ENCODE measurements around the gene FNDC5.

Gene FNDC5

DNA sequence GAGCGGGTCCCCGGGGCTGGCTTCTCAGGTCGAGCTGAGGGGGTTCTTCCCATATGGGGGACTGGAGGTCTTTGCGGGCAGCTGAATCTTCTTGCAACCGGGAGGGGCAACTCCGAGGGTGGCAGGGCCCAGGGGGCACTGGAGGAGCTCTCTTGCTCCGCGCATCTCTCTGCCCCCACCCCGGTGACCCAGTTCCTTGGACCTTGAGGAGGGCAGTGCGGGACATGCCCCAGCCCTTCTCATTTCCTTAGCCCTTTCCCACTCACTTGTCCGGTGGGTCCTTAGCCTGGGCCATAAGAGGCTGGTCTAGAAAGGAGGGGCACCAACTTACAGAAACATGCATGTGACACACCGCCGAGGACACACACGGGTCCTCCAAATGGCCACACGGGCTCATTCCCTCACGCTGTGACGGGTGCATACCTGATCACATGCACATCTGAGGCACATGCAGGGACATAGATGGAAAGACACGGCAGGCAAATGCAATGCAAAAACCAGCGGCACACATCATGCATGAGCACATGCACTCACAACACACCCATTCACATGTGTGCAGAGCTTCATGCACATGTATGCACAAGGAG, 16.2 kb upstream of the FNDC5 start:
- in situ Hi-C loops (cut with MboI; ENCODE audit: low pct_unique_long_range_greater_than_20kb, low sequenced_read_pairs), result no loop called here
- no peak for DNase-seq

DNA sequence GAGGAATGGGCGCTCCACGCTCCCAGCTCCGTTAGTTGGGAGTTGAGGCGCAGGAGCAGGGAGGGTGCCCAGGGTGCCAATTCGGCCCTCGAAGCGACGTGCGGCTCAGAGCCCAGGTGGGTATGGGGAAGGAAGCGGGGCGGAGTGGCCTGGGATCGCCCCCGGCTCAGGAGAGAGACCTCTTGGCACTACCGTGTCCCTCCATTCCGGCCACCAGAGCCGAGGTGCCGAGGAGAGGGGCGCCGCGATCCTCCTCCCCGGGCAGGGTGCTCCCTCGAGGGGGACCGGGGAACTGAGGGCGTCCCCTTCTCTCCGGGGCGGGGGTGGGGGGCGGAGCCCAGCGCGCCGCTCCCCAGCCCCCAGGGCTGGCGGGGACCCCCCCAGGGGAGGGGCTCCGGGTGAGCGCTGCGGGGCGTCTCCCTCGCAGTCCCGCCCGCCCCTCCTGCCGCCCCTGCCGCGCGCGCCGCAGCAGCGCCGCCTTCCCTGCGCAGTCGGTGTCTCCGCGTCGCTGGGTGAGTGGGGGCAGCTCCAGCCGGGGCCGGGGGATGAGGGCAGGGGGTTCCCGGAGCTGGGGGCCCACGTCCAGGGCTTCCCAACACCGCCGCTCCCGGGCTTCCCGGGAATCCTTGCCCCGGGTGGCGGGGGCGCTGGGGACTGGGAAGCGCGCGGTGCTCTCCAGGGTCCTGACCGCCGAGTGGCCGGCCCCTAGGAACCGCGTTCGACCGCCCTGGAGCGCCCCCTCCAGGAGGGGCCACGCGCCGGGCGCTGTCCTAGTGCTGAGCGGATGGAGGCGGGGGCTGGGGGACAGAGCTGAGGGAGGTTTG, 15.5 kb upstream of the FNDC5 start, which contains the start of gene HPCA:
TSS of gene HPCA (plus strand) at position 488 of the 824 bp plus-strand sequence. CDS start 2,408 bp downstream, outside the sequence.
- in situ Hi-C loops (cut with MboI; ENCODE audit: low pct_unique_long_range_greater_than_20kb, low sequenced_read_pairs), result no loop called here
- peak; percentile 74 for DNase-seq

DNA sequence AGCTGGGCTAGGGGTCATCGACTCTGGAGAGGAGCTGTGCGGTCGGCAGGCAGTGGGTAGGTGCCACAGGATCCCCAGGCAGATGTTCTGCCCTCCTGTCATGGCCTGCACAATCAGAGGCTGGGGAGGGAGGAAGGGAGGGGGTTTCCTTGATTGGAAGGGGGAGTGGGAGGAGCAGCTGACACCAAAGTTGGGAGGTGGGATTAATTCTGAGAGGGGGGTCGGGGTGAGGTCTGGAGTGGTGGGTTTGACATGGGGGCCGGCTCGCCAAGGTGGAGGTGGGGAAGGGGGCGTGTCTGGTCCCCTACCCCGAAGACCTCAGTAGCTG, 14.9 kb upstream of the FNDC5 start:
- no peak for DNase-seq
- in situ Hi-C loops (cut with MboI; ENCODE audit: low pct_unique_long_range_greater_than_20kb, low sequenced_read_pairs), result no loop called here

DNA sequence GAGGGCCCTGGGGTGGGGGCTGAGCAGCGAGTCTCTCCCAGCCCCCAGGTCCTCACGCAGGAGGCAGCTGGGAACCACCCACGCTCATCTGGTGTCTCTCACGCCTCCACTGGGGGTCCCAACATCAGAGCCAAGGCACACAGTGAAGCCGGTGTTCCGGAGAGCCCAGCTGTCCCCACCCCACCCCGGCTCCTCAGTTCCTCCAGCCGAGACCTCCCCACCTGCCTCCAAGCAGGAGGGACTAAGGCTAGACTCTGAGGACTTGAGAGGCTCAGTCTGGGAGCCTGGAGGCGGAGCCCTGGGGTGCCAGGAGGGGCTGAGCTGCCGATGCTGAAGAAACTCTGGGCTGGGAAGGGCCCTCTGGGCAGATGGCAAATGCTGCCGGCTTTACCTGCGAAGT, 14.0 kb upstream of the FNDC5 start:
- in situ Hi-C loops (cut with MboI; ENCODE audit: low pct_unique_long_range_greater_than_20kb, low sequenced_read_pairs), result no loop called here

DNA sequence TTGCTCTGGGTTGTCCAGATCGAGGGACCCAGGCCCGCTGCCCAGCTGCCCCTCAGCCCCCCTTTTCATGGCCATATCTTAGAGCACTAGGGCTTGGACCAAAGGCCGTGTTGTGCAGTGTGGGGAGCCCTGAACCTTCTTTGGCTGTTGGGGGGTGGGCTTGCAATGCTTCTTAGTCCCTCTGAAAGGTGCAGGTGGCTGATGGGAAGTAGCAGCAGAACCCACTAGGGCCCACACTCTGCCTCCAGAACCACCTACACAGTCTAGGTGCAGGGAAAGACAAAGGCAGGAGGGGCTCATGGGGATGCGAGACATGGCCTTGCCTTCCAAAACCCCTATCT, 13.3 kb upstream of the FNDC5 start:
- DNase-seq, result no peak
- in situ Hi-C loops (cut with MboI; ENCODE audit: low pct_unique_long_range_greater_than_20kb, low sequenced_read_pairs), result no loop called here

More for the DNA sequence above, 14.0 kb upstream of the FNDC5 start:
- DNase-seq, result no peak

DNA sequence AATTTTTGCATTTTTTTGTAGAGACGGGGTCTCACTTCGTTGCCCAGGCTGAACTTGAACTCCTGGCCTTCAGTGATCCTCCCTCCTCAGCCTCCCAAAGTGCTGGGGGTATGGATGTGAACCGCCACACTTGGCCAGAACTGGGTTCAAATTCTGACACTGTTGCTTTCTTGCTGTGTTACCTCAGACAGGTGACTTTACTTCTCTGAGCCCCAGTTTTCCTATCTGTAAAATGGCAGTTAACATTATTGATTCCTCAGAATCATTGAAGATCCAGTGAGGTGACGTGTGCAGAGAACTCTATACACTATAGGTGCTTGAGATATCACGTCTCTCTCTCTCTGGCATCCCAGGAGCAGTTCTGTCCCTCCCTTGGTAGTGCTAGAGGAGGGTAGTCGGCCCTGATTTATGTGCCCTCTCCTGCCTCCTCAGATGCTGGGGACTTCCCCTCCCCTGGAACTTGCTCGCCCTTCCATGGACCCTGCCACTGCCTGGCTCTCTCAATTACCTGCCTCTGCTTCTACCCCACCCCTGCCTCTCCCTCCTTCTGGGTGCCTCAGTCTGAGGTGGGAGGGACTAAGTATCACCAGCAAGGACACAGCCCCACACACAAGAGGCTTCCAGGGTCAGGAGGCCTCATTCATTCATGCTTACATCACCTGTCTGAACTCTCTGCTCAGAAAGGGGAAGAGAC, 12.8 kb upstream of the FNDC5 start:
- in situ Hi-C loops (cut with MboI; ENCODE audit: low pct_unique_long_range_greater_than_20kb, low sequenced_read_pairs), result no loop called here
- DNase-seq, result no peak

DNA sequence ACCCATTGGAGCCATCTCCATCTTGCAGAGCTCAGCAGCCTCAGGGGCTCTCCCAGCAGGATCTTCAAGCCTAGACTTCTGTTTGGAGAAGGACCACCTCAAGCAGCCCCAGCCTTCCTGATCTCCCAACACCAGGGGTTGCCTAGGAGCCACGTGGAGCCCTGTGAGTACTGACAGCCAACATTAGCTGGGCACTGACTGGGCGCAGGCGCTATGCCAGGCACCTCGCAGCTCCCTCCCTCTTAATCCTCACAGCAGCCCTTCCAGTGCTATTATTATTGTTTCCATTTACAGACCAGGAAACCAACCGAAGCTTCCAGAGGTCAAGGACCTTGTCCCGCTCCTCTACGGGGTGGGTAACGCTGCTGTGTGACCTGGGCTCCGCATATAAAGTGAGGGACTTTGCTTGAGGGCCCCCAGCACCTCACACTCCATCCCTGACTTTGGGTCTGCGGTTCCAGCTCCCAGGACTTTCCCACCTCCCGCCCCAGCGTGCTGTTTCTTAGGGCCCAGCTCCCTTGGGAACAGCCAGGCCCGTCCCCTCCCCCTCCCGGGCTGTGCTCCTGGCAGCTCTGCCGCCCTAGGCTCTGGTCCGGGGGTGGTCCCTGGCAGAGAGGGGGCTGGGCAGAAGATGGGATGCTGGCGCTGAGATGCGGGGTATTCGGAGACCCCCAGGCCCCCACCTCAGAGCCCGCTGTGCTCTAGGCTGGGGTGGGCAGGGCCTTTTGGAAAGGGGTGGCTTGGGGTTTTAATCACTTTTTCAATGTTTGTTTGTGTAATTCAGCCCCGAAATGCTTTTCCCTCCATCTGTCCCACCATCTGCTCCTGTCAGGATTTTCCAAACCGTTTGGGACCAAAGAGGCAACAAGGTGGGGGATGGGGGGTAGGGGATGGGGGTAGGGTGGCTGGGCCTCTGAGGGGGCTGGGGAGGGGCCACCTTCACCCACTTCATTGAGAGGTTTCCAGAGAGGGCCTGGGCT, 11.4 kb upstream of the FNDC5 start:
- DNase-seq, result no peak
- in situ Hi-C loops (cut with MboI; ENCODE audit: low pct_unique_long_range_greater_than_20kb, low sequenced_read_pairs), result no loop called here

DNA sequence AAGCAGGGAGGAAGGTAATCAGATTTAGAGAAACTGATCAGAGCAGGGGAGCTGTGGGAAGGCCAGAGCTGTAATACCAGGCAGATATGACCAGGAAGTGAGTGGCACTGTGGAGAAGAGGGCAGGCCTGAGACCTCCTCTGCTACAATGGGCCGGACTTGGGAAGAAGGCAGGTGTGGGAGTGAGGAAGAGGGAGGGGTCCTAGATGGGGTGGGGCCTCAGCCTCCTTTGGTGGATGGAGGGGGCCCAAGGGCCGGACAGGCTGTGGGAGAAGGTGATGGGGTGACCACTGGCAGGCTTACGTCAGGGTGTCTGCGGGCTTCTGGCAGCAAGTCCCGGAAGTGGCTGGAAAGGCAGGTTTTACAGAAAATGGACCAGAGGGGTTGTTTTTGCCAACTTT, 10.6 kb upstream of the FNDC5 start:
- no peak for DNase-seq
- in situ Hi-C loops (cut with MboI; ENCODE audit: low pct_unique_long_range_greater_than_20kb, low sequenced_read_pairs), result no loop called here

DNA sequence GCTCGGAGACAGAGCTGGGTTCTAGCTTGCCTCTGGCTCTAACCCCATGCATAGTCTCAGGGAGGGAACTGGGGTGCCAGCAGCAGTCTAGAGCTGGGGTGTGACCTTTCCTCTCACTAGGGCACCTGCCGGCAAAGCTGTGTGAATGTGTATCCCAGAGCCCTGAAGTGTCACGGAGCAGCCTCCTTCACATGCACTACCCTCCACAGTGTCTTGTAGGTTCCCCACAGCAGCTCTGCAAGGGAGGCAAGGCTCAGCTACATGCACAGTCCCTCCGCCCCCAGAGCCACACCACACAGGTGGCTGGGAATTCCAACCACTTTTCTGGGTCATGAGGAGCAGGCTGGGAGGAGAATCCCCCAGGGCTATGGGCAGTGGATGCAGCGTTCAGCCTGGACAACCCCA, 7.9 kb upstream of the FNDC5 start:
- in situ Hi-C loops (cut with MboI; ENCODE audit: low pct_unique_long_range_greater_than_20kb, low sequenced_read_pairs), result no loop called here
- DNase-seq, result no peak

DNA sequence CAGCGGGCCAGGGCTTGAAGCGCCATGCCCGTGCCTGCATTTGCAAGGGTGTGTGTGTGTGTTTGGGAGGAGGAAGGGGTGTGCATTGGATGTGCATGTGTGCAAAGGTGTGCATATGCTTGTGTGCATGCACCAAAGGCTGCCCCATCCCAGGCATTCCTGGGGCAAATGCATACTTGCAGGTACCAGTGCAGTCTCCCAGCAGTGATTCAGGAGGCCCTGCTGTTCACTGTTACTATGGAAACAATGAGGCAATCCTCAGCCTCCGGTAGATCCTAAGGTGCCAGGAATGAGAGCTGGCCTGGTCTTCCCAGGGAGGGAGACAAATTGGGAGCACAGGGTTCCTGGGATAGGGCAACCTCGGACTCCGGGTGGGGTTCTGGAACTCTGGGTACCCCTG, 7.5 kb upstream of the FNDC5 start:
- DNase-seq, result no peak
- in situ Hi-C loops (cut with MboI; ENCODE audit: low pct_unique_long_range_greater_than_20kb, low sequenced_read_pairs), result no loop called here

DNA sequence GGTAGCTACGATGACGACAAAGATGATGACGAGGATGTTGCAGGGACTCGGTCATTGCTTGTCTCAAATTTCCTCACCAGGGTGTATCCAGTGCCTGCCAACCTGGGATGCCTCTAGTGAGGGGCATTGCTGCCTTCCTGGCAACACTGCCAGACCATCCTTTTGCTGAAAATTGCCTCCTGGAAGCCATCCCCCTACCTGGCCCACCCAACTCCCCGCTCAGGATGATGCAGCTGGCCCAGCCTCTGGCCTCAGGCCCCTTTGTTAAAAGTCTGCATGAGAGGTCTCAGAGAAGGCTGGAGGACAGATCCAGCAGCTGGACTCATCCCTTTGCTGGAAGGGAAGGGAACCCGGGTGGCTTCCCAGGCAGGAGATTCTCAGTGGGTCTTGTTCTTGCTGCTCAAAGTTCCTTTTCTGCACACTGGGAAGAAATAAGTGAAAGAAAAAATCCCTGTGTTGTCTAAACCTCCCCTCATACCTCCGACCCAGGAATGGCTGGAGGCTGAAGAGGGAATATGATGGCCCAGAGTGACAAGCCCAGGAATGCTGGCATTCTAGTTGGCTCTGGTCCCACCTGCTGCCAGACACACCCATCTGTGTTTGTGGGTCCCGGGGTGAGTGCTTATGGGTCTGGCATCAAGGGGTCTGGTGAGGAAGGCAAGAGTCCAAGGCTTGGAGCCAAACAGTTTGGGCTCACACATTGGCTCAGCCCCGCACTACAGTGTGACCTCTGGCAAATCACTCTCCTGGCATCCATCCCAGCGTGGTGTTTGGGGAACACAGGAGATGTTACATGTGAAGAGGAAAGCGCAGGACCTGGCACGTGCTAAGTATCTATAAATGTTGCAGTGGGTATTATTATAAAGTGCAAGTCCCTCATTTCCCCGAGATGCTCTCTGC, 6.7 kb upstream of the FNDC5 start:
- in situ Hi-C loops (cut with MboI; ENCODE audit: low pct_unique_long_range_greater_than_20kb, low sequenced_read_pairs), result no loop called here
- no peak for DNase-seq

DNA sequence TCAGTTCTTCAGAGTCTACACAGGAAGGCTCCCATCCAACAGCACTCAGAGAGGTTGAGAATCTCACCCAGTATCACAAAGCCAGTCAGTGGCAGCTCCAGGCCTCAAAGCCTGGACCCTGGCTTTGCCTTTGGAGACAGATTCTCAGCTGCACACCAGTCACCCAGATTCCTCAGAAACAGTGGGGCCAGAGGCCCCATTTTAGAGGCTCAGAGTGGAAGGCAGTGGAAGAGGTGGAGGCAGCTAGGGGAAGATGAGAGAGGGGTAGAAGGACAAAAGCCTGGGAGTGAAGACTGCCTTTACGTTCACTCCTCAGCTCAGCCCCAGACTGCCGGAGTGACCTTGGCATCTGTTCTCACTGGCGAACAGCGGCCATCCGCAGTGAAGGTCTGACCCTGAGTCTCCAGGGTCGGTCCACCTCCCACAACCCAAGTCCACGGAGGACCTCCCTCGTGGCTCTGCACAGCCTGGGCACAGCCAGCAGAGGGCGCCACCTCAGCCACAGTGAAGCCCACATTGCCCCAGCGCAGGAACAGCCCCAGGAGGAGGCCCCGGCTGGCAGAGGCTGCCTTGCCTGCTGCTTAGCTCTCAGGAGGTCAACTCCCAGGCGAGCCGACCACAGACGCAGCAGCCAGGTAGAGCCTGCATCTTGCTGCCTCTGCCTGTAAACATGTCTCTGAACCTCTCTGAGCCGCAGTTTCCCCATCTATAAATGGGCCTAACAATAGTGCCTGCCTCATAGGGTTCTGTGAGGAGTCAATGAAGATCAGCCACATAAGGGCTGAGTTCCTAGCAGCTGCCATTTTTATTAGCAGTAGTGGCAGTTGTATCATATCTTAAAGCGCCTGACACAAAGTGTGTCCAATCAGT, 5.9 kb upstream of the FNDC5 start:
- in situ Hi-C loops (cut with MboI; ENCODE audit: low pct_unique_long_range_greater_than_20kb, low sequenced_read_pairs), result no loop called here

DNA sequence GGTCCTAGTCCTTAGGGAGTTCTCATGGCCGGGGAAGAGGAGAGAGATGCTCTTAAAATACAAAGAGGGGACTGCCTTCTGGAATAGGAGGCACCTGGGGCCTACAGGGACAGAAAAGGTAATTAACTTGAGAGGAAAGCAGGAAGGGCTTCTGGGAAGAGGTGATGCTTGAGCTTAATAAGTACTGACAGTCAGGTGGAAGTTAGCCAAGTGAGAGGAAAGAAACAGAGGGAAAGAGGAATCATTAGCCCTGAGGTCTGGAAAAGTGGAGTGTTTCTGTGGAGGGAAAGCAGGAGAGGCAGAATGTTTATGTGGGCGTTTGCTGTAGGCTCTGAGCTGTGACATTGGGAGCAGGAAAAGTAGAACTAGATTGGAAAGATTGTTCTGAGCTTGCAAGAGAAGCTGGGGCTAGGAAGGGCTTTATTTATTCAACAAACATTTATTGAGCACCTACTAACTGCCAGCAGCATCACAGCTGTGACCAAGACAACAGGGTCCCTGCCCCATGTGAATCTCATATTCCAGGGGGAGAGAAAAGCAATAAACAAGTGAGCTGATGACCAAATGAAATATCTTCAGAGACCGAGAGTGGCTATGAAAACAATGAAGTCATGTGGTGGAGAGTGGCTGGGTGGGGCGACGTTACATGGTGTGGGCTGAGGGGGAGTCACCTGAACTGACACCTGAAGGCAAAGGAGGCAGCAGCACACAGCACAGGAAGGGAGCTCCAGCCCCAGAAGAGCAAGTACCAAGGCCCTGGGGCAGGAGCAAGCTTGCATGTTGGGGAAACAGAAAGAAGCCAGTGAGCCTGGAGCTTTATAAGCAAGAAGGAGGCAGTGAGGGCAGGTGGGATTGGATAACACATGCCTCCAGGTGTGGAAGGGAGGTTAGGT, 4.4 kb upstream of the FNDC5 start:
- DNase-seq, result no peak
- in situ Hi-C loops (cut with MboI; ENCODE audit: low pct_unique_long_range_greater_than_20kb, low sequenced_read_pairs), result no loop called here

More for the DNA sequence above, 5.9 kb upstream of the FNDC5 start:
- DNase-seq, result peak; percentile 68

DNA sequence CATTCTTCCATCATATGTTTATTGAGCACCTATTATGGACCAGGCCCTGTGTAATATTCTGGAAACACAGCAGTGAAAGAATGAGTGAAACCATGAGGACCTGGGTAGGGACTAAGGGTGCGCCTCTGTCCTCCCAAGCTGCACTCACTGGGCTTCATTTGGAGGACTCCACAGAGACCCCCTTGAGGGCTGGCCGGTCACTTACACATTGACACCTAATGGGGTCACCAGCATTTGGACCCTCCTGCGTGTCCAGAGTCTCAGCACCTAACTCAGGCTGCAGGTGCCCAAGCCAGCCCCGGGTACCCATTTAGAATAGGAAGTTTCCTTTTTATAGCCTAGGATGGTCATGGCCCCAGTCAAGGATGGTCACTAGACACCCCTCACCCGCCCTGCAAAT, 2.8 kb upstream of the FNDC5 start:
- in situ Hi-C loops (cut with MboI; ENCODE audit: low pct_unique_long_range_greater_than_20kb, low sequenced_read_pairs), result no loop called here
- no peak for DNase-seq

DNA sequence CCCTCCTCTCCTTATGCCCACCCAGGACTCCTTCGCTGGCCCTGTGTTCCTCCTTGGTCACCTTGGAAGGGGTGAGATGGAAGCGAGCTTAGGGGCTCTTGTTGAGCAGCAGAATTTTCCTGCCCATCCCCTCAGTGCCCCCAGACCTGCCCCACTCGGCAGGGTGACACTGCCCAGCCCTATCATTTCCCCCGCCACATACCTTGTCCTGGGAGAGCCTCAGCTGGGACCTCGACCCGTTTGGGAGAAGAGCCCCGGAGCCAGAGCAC, 1.4 kb upstream of the FNDC5 start:
- DNase-seq, result no peak
- in situ Hi-C loops (cut with MboI; ENCODE audit: low pct_unique_long_range_greater_than_20kb, low sequenced_read_pairs), result no loop called here

DNA sequence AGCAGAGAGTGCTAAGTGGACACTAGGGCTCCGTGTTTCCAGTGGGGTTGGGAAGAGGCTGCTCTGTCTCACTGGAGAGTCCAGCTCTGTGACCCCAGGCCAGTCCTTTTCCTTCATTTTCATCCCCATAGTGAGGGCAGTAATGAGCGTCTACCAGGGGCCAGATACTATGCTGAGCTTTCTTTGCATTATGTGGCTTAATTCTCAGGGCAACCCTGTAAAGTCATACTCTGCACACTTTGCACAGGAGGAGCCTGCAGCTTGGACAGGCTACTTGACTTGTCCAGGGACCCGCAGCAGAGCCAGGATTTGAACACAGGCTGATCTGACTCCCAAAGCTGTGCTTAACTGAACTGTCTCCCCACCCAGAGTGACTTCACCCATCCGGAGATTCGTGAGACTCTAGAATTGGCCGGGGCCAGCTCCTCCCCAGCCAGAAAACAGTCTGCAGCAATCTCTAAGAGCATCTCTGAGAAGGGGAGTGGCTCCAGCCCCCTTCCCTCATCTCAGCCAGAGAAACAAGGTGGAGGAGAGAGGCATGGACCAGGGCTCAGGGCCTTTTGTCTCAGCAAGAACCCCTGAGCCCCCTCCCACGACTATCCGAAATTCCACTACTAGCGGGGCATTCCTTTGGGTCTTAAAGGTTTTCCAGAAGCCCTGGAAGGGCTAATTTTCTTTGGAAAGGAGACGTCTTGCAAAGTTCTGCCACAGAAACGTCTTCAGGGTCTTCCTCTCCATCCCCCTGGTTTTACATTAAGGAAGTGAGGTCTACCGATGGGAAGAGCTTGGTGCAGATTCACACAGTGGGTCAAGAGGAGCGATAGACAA, 866 bp upstream of the FNDC5 start:
- DNase-seq, result no peak
- in situ Hi-C loops (cut with MboI; ENCODE audit: low pct_unique_long_range_greater_than_20kb, low sequenced_read_pairs), result no loop called here
